RKO (cell line): ENCODE data around the gene AMPD3.

Experiments used
- DNase-seq: peaks from one replicate; pipeline ENCODE4 v3.0.0-alpha.2; 2016; ENCODE audit warnings: low spot score

The AMPD3 gene

DNA sequence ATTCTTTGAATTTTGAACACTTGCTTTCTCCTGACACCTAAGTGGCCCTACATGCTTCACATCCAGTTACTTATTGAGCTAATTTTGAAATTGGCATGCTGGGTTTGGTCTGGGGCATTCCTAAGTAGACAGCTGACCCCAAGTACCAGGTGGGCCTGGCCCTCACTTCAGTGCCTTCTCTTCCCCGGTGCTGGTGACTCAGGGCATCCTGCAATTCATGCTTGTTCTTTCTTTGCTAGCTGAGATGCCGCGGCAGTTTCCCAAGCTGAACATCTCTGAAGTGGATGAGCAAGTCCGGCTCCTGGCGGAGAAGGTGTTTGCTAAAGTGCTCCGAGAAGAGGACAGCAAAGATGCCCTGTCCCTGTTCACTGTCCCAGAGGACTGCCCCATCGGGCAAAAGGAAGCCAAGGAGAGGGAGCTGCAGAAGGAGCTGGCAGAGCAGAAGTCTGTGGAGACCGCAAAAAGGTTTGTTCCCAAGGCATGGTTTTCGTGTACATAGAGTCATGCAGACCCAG lies 6.3 kb downstream of the AMPD3 start:
- DNase-seq: no peak

DNA sequence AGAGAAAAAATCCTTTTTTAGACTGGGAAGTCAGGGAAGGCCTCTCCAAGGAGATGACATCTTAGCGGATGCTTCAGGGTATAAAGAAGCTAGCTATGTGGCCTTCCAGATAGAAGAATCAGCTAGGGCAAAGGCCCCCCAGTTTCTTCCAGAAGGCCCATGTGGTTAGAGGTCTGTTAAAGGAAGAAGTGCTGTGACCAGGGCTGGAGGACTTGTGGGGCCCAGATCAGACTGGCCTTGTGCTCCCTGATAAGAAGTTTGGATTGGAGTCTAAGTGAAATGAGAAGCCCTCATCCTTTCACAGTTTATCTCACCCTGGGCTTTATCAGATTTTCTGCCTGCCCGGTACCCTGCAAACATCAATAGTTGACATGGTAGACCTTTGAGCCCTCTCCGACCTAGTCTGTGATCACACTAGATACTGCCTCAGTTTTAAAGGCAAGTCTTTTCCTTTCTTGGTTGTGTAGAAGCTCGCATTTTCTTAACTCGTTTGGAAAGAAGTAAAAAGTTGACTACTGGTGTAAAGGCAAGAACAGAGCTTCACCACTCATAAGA lies 7.8 kb downstream of the AMPD3 start:
- DNase-seq: no peak

DNA sequence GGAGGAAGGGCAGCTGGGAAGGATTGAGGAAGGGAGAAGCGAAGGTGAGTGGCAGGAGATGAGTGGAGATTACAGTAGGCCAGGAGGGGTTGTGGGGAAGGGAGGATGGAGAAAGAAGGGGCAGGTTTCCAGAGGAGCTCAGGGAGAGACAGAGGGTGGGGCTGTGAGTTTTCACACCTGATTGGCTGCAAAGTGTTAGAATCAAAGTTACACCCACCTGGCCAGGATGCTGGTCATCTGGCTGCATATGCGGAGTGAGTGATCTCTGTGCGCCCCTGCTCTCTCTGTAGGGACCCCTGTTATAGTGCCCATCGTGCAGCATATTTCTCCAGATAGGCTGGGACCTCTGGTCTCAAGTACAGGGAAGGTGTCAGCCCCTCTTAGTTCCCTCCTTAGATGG lies 18.3 kb downstream of the AMPD3 start:
- no peak for DNase-seq

DNA sequence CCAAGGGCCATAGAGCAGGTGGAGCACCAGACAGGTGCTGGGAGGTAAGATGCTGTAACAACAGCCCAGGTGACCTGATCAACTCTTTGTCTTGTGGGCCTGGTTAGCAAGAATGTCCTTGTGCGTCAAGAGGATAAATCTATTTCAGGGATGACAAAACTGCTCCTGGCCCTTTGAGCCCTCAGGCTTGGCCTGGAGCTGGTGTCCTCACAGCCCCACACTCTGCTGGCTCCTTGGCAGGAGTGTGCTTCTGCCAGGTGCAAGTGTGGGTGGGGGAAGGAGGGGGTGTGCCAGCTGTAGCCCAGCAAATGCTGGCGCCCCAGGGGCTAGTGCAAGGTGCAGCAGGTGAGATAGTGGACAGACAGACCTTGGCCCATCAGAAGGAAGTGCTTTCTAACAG lies 19.5 kb downstream of the AMPD3 start:
- no peak for DNase-seq

DNA sequence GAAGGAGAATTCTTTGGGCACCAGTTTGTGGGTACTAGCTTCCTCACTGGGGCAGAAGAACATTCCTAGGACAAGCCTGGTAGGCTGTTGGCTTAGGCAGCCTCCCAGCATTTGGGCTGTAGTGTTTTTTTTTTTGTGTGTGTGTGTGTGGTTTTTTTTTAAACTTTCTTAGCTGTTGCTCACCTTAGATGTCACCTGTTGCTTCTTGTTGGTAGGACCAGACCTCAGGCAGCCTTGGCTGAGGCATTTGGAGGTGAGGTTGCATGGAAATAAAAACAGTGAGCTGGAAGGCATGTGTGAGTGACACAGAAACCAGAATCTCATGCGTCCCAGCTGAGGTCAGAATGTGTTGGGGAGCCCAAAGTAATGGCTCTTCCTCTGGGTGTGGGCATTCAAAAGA lies 21.3 kb downstream of the AMPD3 start:
- no peak for DNase-seq

DNA sequence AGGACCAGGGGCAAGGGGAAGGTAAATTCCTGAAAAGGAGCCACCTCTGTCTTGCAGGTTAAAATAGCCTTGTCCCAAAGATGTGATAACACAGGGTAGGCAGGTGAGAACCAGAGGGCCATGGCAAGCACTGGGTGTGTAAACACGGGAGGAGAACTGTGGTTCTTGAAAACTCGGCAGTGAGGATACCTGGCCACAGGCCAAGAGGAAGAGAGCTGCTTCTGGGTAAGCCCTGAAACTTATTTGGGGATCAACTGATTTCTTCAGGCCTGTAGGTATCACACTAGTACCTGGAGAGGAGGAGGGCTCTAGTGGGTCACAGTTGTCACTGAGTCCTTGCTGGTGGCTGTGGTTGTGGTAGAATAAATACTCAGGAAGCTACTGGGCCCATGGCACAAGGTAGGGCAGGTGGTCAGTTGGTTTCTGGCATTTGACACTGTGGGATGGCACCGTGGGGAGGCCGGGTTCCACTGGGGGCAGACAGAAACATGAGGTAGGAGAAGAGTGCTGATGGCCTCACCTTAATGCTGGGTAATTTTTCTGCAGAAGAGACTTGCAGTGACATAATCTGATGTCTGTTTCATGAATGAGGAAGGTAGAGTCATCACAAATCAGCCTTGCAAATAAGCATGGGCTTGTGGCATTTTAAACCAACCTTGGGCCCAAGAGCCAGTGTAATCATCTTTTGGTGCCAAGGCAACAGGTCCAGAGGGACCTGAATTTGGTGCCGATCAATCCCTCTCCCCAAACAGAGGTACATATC lies 22.0 kb downstream of the AMPD3 start:
- no peak for DNase-seq

DNA sequence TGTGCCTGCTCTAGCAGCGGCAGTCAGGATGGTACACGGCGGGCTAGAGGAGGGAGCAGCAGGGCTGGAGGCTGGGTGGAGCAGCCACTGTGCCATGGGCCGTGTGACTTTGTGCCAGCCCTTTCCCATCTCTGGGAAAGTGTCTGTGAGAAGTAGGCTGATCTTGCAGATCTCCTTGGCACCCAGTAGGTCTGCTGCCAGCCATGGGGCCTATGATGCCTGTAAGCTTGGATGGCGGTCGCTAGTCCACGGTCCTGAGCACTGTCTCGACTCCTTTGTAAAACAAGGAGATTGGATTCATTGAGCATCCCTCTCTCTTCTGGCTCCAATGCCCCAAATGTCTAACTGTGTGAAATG lies 22.6 kb downstream of the AMPD3 start:
- no peak for DNase-seq

DNA sequence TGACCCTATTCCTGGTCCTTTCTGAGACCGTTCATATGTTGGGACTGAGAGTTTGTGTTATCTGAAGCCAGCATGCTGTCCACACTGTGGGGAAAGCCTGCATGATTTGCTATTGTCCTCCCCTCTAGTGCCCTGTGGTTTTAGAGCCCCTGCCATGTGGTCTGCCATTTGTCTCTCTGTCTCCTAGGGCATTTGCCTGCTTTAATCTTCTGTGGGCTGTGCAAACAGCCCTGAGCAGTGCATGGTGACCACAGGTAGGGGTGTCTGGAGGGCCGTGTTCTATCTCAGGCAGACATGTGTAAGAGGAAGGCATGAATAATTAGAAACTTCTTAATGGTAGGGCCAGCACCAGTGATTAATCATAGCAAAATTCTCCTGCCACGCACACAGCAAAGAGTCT lies 23.0 kb downstream of the AMPD3 start:
- DNase-seq: no peak

DNA sequence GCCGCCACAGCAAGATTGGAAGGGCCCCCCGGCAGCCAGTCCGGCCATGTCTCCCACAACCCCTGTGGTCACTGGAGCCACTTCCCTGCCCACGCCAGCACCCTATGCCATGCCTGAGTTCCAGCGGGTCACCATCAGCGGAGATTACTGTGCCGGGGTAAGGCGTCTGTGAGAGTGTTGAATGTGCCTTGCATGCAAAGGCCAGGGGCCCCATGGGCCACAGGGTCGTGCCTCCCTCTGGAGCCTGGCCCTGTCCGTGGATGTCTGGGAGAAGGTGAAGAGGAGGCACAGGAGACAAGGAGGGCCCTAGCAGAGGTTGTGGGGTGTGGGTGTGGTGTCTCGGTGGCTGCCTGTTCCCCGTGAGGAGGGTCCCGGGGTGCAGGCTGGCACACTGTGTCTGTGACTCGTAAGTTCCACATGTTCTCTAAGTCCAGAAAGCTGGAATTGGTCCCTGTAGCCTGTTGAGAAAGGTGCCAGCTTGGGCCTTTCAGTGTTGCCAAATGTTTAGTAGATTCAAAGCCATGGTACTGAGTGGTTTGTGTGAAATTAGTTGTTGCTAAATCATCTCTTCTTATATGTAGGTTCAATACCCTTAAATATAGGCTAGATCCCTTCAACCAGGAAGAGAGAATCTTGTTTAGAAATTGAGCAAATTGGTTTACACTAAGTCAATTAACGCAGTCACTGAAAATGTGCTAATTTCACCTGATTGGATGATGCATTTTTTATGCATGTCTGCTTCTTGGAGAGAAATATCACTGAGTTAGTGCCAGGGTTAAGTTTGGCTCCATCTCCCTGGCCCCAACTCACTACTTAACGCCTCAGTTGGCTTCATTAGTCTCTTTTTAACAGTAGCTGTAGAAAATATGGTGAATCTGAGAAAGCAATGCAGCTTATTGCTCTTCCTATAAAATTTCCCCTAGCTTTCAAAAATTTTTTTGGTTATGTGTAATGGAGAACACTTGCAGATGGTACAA lies 23.8 kb downstream of the AMPD3 start:
- DNase-seq: no peak

DNA sequence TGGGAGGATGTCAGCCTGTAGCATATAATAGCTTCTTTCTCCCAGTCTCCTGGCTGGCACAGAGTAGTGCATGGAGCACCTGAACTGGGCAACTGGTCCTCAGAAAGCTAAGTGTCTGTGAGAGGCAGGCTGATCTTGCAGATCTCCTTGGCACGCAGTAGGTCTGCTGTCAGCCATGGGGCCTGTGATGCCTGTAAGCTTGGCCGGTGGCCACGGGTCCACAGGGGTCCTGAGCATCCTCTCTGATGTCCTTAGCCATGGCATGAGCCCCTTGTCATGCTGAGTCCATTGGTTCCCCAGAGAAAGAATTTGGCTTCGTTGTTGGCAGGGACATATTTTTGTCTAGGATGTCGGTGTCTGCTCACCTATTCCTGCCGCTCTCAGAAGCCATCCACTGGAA lies 25.0 kb downstream of the AMPD3 start:
- DNase-seq: no peak

DNA sequence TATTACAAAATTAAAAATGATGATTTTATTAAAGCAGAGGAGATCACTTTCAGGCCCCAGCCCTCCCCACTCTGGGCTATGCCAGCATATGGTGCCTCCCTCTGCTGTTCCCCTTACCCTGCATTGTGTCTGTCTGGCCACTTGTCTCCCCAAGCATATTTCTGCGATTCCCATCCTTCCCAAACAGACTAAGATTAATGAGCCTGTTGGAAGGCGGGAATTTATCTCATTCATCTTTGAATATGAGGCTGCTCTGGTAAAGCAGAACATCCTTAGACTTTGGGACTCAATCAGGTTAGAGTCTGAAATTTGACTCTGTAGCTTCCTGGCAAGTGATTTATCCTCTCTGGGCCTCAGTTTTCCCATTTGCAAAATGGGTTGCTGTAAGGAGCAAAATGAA lies 25.7 kb downstream of the AMPD3 start:
- no peak for DNase-seq

DNA sequence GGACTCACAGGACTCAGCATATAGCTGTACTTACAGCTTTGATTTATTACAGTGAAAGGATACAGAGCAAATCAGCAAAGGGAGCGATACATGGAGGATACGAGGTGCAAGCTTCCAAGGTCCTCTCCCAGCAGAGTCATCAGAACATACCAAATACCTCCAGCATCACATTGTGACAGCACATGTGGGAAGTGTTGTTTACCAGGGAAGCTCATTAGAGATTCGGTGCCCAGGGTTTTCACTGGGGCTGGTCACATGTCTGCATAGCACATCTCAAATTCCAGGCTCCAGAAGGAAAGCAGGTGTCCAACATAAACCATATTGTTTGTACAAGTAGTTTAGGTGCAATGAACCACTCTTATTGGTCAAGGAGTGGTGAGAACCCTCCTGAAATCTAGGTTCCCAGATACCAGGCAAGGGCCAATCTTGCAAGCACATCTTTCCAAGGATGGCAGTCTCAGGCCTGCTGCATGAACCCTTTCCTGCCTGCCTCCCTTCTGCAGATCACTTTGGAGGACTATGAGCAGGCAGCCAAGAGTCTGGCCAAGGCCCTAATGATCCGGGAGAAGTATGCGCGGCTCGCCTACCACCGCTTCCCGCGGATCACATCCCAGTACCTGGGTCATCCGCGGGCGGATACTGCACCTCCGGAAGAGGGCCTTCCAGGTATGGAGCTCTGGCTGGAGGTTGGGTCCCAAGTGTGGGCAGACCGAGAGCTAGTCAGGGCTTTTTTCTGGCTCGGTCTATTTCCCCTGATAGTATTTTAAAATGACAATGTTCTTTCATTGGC lies 26.7 kb downstream of the AMPD3 start:
- no peak for DNase-seq

DNA sequence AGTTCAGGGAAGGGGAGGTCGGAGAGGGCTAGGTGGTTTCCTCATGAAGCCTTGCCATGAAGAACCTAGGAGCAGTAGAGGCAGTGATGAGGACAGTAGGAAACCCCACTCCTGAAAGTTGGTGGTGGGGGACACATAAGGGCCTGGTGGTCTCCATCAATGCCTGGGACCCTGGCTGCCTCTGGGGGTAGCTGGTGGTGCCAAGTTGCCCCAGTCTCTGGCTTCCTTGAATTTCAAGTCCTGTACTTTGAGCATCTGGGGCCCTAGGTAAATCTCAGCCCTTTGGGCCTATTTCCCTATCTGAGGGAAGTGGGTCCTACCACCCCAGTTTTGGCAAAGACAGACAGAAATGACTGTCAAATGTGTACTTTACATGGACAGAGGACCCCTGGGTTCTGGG lies 28.1 kb downstream of the AMPD3 start:
- no peak for DNase-seq

DNA sequence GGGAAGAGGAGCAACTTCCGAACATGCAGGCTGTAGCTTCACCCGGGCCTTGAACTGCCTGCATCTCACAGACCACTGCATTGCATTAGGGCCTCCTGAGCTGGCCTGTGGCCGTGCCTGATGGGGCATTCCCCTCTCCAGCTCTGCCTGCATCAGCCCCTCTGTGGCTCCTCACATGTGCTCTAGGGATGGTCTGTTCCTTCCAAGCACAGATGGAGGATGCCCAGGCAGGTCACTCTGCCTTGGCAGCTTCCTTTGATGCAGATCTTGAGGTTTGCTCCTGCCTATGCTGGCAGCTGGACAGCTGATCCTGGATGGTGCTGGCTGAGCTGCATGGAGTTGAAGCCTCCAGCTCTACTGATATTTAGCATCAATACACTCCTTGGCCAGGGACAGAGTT lies 28.5 kb downstream of the AMPD3 start:
- no peak for DNase-seq

DNA sequence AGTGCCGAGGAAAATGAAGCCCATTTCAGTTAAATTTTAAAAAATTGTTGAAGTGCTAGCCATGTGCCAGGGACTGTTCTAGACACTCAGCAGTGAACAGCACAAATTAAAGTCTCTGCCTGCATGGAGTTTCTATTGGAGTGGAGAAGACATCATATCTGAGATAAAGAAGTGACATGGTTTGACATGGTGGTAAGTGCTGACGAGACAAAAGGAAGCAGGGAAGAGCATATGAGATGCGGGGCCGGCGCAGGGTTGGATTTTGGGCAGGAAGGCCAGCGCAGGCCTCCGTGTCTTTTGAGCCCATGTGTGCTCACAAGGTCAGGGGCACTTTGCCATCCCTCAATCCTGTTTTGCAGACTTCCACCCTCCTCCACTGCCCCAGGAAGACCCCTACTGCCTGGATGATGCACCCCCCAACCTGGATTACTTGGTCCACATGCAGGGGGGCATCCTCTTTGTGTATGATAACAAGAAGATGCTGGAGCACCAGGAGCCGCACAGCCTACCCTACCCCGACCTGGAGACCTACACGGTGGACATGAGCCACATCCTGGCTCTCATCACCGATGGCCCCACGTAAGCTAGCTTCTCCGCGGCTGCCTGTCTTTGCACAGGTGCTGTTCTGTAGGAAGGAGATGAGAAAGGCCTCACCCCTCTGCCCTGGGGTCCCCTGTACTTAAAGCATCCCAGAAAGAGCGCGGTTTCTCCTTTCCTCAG lies 29.6 kb downstream of the AMPD3 start:
- no peak for DNase-seq

DNA sequence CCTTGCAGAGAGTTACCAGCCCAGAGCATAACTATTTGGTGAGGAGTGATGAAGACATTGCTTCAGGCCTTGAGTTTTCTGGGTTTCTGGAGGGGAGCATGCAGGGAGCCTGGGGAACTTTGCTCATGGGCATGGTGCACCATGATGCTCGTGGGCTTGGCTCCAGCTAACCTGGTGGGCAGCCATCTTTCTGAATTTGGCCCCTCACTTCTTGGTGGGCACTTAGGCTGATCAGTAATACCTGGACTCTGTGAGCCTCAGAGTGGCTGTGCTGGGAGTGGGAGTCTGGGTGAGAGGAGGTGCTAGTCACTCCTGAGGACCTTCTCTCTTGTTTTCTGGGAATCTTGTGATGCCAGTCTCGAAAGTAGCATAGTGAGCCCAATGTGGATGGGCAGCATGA lies 30.6 kb downstream of the AMPD3 start:
- DNase-seq: no peak

DNA sequence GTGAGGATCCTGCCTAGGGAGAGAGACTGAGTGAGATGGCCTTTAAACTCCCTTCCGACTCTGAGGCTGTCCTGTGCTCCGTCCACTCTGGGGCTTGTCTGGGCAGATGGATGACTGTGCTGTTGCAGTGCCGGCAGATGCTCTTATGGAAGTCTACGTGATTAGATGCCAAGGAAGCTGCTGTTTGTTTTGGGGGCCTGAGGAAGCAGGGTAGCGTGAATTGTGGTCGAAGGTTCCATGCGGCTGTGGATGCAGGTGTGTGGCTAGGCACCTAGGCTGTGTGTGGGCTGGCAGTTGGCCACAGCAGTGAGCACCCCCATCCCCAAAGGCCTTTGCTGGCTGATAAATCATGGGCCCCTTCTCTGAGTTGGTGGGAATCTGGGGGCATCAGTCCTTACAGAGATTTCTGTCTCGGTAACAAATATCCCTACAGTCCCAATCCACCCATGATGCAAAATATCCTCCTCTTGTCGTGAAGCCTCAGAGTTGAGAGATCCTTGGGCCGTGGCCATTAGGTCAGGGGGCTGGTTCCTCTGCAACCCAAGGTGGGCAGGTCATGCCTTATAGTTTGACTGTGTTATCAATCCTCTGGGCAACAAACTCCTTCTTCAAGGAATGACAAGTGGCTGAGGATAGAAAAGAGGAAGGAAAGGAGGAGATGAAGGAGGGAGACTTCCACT lies 31.2 kb downstream of the AMPD3 start:
- no peak for DNase-seq

DNA sequence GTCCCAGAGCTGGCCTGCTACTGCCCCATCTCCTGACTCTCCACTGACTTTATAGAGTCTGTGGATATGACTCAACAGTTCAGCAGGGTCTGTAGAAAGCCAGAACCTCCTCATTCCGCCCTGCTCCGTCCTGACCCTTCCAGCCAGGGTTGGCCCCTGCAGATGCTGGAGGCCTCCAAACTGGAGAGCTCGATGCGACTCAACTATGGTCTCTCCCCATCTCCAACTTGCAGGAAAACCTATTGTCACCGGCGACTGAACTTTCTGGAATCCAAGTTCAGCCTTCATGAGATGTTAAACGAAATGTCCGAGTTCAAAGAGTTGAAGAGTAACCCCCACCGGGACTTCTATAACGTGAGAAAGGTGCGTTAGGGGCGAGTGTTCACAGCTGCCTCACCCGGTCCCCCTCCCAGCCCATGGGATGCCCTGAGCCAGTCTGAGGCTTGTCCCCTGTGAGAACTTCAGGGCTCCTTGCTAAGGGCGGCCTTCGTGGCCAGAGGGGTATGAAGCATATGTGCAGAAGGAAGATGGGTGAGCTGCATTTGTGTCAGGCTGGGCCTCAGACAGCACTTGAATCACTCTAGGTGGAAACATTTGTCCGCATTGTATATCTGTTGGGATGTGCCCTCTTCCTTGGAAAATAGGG lies 32.1 kb downstream of the AMPD3 start:
- DNase-seq: no peak

DNA sequence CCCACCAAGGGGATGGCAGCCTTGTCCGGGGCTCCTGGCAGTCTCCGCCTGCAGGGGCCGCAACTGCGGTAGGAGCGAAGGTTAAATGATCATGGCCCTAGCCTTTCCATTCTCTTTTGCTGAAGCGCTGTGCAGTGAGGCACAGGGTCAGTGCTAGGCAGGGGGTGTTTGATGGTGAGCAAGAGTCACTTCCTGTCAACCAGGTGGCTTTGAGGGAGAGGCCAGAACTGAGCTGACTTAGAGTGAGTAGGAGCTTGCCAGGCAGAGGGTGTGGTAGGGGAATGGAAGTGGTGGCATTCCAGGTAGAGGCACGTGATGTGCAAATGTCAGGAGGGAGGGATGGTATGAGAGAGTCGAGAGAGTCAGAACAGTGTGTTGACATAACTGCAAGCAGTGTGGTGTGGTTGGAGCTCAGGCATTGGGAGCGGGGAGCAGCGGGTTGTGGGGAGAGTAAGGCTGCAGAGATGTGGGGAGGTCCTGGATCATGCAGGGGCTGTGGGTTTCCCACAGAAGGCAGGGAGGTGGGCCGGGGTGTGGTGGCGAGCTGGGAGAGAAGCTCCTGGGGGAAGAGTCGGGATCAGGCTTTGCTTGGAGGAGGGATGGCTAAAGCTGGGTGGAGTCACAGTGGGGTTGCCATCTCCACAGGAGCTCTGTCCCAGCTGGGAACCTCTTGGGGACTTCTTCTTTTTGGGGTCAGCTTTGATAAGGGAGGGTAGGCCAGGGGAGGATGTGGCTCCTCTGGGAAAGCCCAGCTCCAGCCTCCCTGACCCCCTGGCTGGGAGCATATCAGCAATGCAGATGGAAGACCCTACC lies 33.3 kb downstream of the AMPD3 start:
- DNase-seq: no peak
